GM23338 (cell line): ENCODE measurements around the gene NCF4. TPM values are rescaled to one million over a fixed set of nuclear protein-coding genes. Genes with fewer than 3 reads are reported as not detected.

ENCODE experiments used
- ATAC-seq: fragments of 200-7000 bp; cut with Tn5 transposase; 3 replicates; pipeline ENCODE4 v1.9.1; 2020
- DNase-seq: peaks from one replicate; pipeline ENCODE4 v3.0.0-alpha.2; 2015; ENCODE audit warnings: low spot score
- H2AFZ ChIP-seq: fragments of 200-600 bp; sonication (generic); 2 replicates; pipeline ENCODE4 v1.8.0; 2016; ENCODE audit warnings: antibody characterized with exemption, mild to moderate bottlenecking, moderate library complexity
- H3F3A ChIP-seq: fragments of 200-600 bp; sonication (generic); replicated peaks from 2 replicates; pipeline ENCODE4 v1.8.0; 2017; ENCODE audit warnings: antibody characterized with exemption, mixed run types, low read depth
- H3K27ac ChIP-seq: fragments of 200-600 bp; sonication (generic); 2 replicates; pipeline ENCODE4 v1.6.1; 2016; ENCODE audit warnings: low read depth
- H3K27me3 ChIP-seq: fragments of 200-600 bp; sonication (generic); 2 replicates; pipeline ENCODE4 v1.8.0; 2016; ENCODE audit warnings: mild to moderate bottlenecking, mixed run types, moderate library complexity; ENCODE audit not compliant: insufficient read depth
- H3K36me3 ChIP-seq: fragments of 200-600 bp; sonication (generic); 2 replicates; pipeline ENCODE4 v1.8.0; 2016; ENCODE audit warnings: mild to moderate bottlenecking; ENCODE audit not compliant: insufficient read depth
- H3K4me1 ChIP-seq: fragments of 200-600 bp; sonication (generic); 2 replicates; pipeline ENCODE4 v1.8.0; 2016; ENCODE audit warnings: mild to moderate bottlenecking, moderate library complexity; ENCODE audit not compliant: insufficient read depth
- H3K4me2 ChIP-seq: fragments of 200-600 bp; sonication (generic); 2 replicates; pipeline ENCODE4 v1.7.1; 2017; ENCODE audit warnings: mixed run types
- H3K4me3 ChIP-seq: fragments of 200-600 bp; sonication (generic); 2 replicates; pipeline ENCODE4 v1.6.1; 2016; ENCODE audit warnings: mixed run types
- H3K79me2 ChIP-seq: fragments of 200-600 bp; sonication (generic); replicated peaks from 2 replicates; pipeline ENCODE4 v1.8.0; 2017; ENCODE audit warnings: mild to moderate bottlenecking; ENCODE audit not compliant: insufficient read depth
- H3K9me2 ChIP-seq: fragments of 200-600 bp; sonication (generic); 2 replicates; pipeline ENCODE4 v1.8.0; 2017; ENCODE audit not compliant: insufficient read depth
- H4K20me1 ChIP-seq: fragments of 200-600 bp; sonication (generic); replicated peaks from 2 replicates; pipeline ENCODE4 v1.8.0; 2017; ENCODE audit warnings: mild to moderate bottlenecking; ENCODE audit not compliant: insufficient read depth
- H3K27ac Mint-ChIP-seq: 2 replicates; pipeline ENCODE4 v1.8.0; 2020; ENCODE audit warnings: inconsistent platforms, mild to moderate bottlenecking, moderate library complexity, mixed read lengths
- H3K27me3 Mint-ChIP-seq: 3 replicates; pipeline ENCODE4 v1.8.0; 2022; ENCODE audit warnings: low read depth, mild to moderate bottlenecking, moderate library complexity, mixed read lengths, inconsistent platforms; ENCODE audit not compliant: insufficient read depth, poor library complexity
- H3K36me3 Mint-ChIP-seq: 3 replicates; pipeline ENCODE4 v1.8.0; 2021; ENCODE audit warnings: low read depth, mild to moderate bottlenecking, inconsistent platforms, moderate library complexity, mixed read lengths
- H3K4me1 Mint-ChIP-seq: 3 replicates; pipeline ENCODE4 v1.8.0; 2020; ENCODE audit warnings: mild to moderate bottlenecking, inconsistent platforms, mixed read lengths
- H3K4me3 Mint-ChIP-seq: 3 replicates; pipeline ENCODE4 v1.8.0; 2021; ENCODE audit warnings: moderate library complexity, mild to moderate bottlenecking, inconsistent platforms, mixed read lengths
- H3K9me3 Mint-ChIP-seq: 3 replicates; pipeline ENCODE4 v1.8.0; 2020; ENCODE audit warnings: moderate library complexity, mild to moderate bottlenecking, inconsistent platforms, mixed read lengths
- CREB1 ChIP-seq: fragments of 250-450 bp; sonication (Bioruptor Pico); IDR thresholded peaks from 2 replicates; pipeline ENCODE4 v1.5.0; 2020; ENCODE audit warnings: low read depth, mild to moderate bottlenecking, moderate library complexity
- CTCF ChIP-seq, 2 experiments: fragments of 200-600 bp in 1 of 2; sonication (generic) in 1 of 2; conservative IDR thresholded peaks; 2 replicates each; pipeline versions ENCODE4 v1.5.1 to v1.6.1; 2016 to 2017; ENCODE audit warnings: antibody characterized with exemption in 2 of 2, low read depth in 2 of 2, mild to moderate bottlenecking in 2 of 2, moderate library complexity in 1 of 2
- ETS1 ChIP-seq: IDR thresholded peaks from 2 replicates; pipeline ENCODE4 v1.6.1; 2016; ENCODE audit warnings: antibody characterized with exemption
- EZH2 ChIP-seq: fragments of 200-600 bp; sonication (generic); IDR thresholded peaks from one replicate; pipeline ENCODE4 v1.8.0; 2017; ENCODE audit warnings: antibody characterized with exemption, mild to moderate bottlenecking, low read depth; ENCODE audit not compliant: unreplicated experiment
- JUNB ChIP-seq: IDR thresholded peaks from one replicate; pipeline ENCODE4 v1.6.1; 2016; ENCODE audit warnings: antibody characterized with exemption; ENCODE audit not compliant: unreplicated experiment
- NANOG ChIP-seq: IDR thresholded peaks from 2 replicates; pipeline ENCODE4 v1.6.1; 2016; ENCODE audit warnings: antibody characterized with exemption, borderline replicate concordance
- POLR2AphosphoS5 ChIP-seq: IDR thresholded peaks from 2 replicates; pipeline ENCODE4 v1.6.1; 2016; ENCODE audit warnings: antibody characterized with exemption, low read depth
- REST ChIP-seq: IDR thresholded peaks from one replicate; pipeline ENCODE4 v1.6.1; 2018; ENCODE audit warnings: antibody characterized with exemption; ENCODE audit not compliant: unreplicated experiment
- STAT1 ChIP-seq: IDR thresholded peaks from one replicate; pipeline ENCODE4 v1.6.1; 2016; ENCODE audit warnings: antibody characterized with exemption; ENCODE audit not compliant: unreplicated experiment
- ZNF114 ChIP-seq: fragments of 250-450 bp; sonication (Bioruptor Pico); IDR thresholded peaks from 2 replicates; pipeline ENCODE4 v1.5.0; 2020; ENCODE audit warnings: mild to moderate bottlenecking, moderate library complexity
- ZNF331 ChIP-seq: fragments of 250-450 bp; sonication (Bioruptor Pico); IDR thresholded peaks from 2 replicates; pipeline ENCODE4 v1.5.0; 2020; ENCODE audit warnings: low read depth, mild to moderate bottlenecking, moderate library complexity
- polyA plus RNA-seq: library from polyadenylated mRNA; unstranded; fragments of >200 nt; fragmentation: Nextera tagmentation; extraction: Ambion mirVana; gene quantifications from 2 replicates; pipeline ENCODE4 v1.2.1, GENCODE V29; 2016
- total RNA-seq: library from RNA; depleted of rRNA; stranded (reverse); fragments of >200 nt; shearing (Covaris generic); gene quantifications from 2 replicates; pipeline ENCODE4 v1.2.3, GENCODE V29; 2014

NCF4 gene
- total and polyA plus RNA-seq, 2 experiments from 2014 or later = not detected

GRCh38 chr22:36863281-36863680 is 2.5 kb downstream of the NCF4 start:
- no peak overlapping the region for H3K4me3 ChIP-seq
- ATAC-seq (no peak), DNase-seq (no peak)
- H3F3A ChIP-seq = no peaks in the 10 kb centered on the region
- Mint-ChIP-seq H3K9me3 (peaks cover 4% of the 10 kb centered on the region; the same call in 1 of the 3 replicates), H3K4me1 (peaks cover 2% of the 10 kb centered on the region; the same call in 1 of the 3 replicates), H3K27me3 (peaks cover 16% of the 10 kb centered on the region), H3K27ac (no peak overlapping the region), H3K4me3 (no peak overlapping the region), H3K36me3 (no peaks in the 10 kb centered on the region; the same call in 2 of the 3 replicates)
- H3K9me2 ChIP-seq = no peaks in the 10 kb centered on the region; the same call in 1 of the 2 replicates
- H2AFZ ChIP-seq = no peak overlapping the region
- TF ChIP-seq ZNF331 (CRISPR knock-in tag) = no peak
- TF ChIP-seq ETS1 = no peak
- TF ChIP-seq CREB1 = no peak
- TF ChIP-seq NANOG = no peak
- TF ChIP-seq STAT1 = no peak
- no peak for TF ChIP-seq EZH2
- no peak for TF ChIP-seq ZNF114
- TF ChIP-seq JUNB = no peak
- no peak for TF ChIP-seq CTCF (conservative IDR thresholded peaks at IDR 0.05; ENCODE audit: low read depth in 2 of 2)
- no peak for TF ChIP-seq POLR2AphosphoS5
- TF ChIP-seq REST = no peak
- no peaks in the 10 kb centered on the region for H3K27me3 ChIP-seq
- no peaks in the 10 kb centered on the region for H3K36me3 ChIP-seq
- no peaks in the 10 kb centered on the region for H4K20me1 ChIP-seq
- no peak overlapping the region for H3K4me2 ChIP-seq
- no peaks in the 10 kb centered on the region for H3K4me1 ChIP-seq
- no peaks in the 10 kb centered on the region for H3K79me2 ChIP-seq
- no peak overlapping the region for H3K27ac ChIP-seq
